ENCODE data around the gene INPP5A. TPM values are rescaled to one million over a fixed set of nuclear protein-coding genes. Genes with fewer than 3 reads are reported as not detected.

Gene INPP5A
- total RNA-seq, 1 experiment from 2014 or later, result 44.5 TPM

- BruUV-seq (replicated peaks), result no TSS peak
These were observed 189.4 kb downstream of the INPP5A start for GRCh38 chr10:132726951-132727350.

GRCh38 chr10:132727411-132727810 lies 189.8 kb downstream of the INPP5A start:
- H3K27ac Mint-ChIP-seq (ENCODE audit: unreplicated experiment), result no peak overlapping the region
- H3K36me3 Mint-ChIP-seq (ENCODE audit: insufficient read depth, unreplicated experiment), result peaks cover 27% of the 10 kb centered on the region
- Histone ChIP-seq H3K4me3 (ENCODE audit: low read depth, low read length) (no peak overlapping the region), H3K27me3 (replicated peaks; ENCODE audit: control insufficient read depth, insufficient read depth, low read length) (no peaks in the 10 kb centered on the region), H3K4me1 (no peaks in the 10 kb centered on the region), H3K36me3 (ENCODE audit: control insufficient read depth, insufficient read depth, low read length) (no peaks in the 10 kb centered on the region; the same call in 1 of the 2 replicates), H3K9me3 (no peaks in the 10 kb centered on the region)
- DNase-seq, result no peak
- no peaks in the 10 kb centered on the region for H3K27me3 Mint-ChIP-seq (ENCODE audit: insufficient read depth, unreplicated experiment)
- TF ChIP-seq CTCF (IDR thresholded peaks at IDR 0.05; ENCODE audit: insufficient read depth in 1 of 2, low read depth in 1 of 2, low read length in 1 of 2, severe bottlenecking in 1 of 2, unreplicated experiment in 1 of 2), result no peak
- no peak overlapping the region for H3K4me3 Mint-ChIP-seq (ENCODE audit: unreplicated experiment)
- ChIA-PET CTCF (no interaction called here), POLR2A (no interaction called here)
- H3K9me3 Mint-ChIP-seq (ENCODE audit: unreplicated experiment), result no peaks in the 10 kb centered on the region
- BruUV-seq (replicated peaks), result no TSS peak
- intact Hi-C loops (cut with micrococcal nuclease; ENCODE audit: unreplicated experiment), result no loop called here
- no peaks in the 10 kb centered on the region for H3K4me1 Mint-ChIP-seq (ENCODE audit: low read depth, unreplicated experiment)

More at GRCh38 chr10:132726951-132727350, 189.4 kb downstream of the INPP5A start:
- CTCF ChIA-PET, result no interaction called here
- Histone ChIP-seq H3K4me3 (ENCODE audit: low read depth, low read length) (no peak overlapping the region), H3K4me1 (no peaks in the 10 kb centered on the region), H3K27me3 (replicated peaks; ENCODE audit: control insufficient read depth, insufficient read depth, low read length) (no peaks in the 10 kb centered on the region), H3K36me3 (ENCODE audit: control insufficient read depth, insufficient read depth, low read length) (no peaks in the 10 kb centered on the region; the same call in 1 of the 2 replicates), H3K9me3 (no peaks in the 10 kb centered on the region)
- no peak for TF ChIP-seq CTCF (IDR thresholded peaks at IDR 0.05; ENCODE audit: insufficient read depth in 1 of 2, low read depth in 1 of 2, low read length in 1 of 2, severe bottlenecking in 1 of 2, unreplicated experiment in 1 of 2)
- DNase-seq, result no peak
- Mint-ChIP-seq H3K4me3 (ENCODE audit: unreplicated experiment) (no peak overlapping the region), H3K4me1 (ENCODE audit: low read depth, unreplicated experiment) (no peaks in the 10 kb centered on the region), H3K36me3 (ENCODE audit: insufficient read depth, unreplicated experiment) (peaks cover 28% of the 10 kb centered on the region), H3K9me3 (ENCODE audit: unreplicated experiment) (no peaks in the 10 kb centered on the region), H3K27ac (ENCODE audit: unreplicated experiment) (no peak overlapping the region), H3K27me3 (ENCODE audit: insufficient read depth, unreplicated experiment) (no peaks in the 10 kb centered on the region)
- POLR2A ChIA-PET, result no interaction called here
- intact Hi-C loops (cut with micrococcal nuclease; ENCODE audit: unreplicated experiment), result no loop called here

GRCh38 chr10:132728321-132728720 lies 190.7 kb downstream of the INPP5A start:
- Mint-ChIP-seq H3K36me3 (ENCODE audit: insufficient read depth, unreplicated experiment) (peaks cover 21% of the 10 kb centered on the region), H3K27me3 (ENCODE audit: insufficient read depth, unreplicated experiment) (no peaks in the 10 kb centered on the region), H3K4me1 (ENCODE audit: low read depth, unreplicated experiment) (no peaks in the 10 kb centered on the region), H3K27ac (ENCODE audit: unreplicated experiment) (no peak overlapping the region), H3K9me3 (ENCODE audit: unreplicated experiment) (no peaks in the 10 kb centered on the region), H3K4me3 (ENCODE audit: unreplicated experiment) (no peak overlapping the region)
- intact Hi-C loops (cut with micrococcal nuclease; ENCODE audit: unreplicated experiment), result no loop called here
- Histone ChIP-seq H3K9me3 (no peaks in the 10 kb centered on the region), H3K4me3 (ENCODE audit: low read depth, low read length) (no peak overlapping the region), H3K4me1 (no peaks in the 10 kb centered on the region), H3K27me3 (replicated peaks; ENCODE audit: control insufficient read depth, insufficient read depth, low read length) (no peaks in the 10 kb centered on the region), H3K36me3 (ENCODE audit: control insufficient read depth, insufficient read depth, low read length) (no peaks in the 10 kb centered on the region; the same call in 1 of the 2 replicates)
- ChIA-PET POLR2A (no interaction called here), CTCF (no interaction called here)
- no peak for DNase-seq
- no TSS peak for BruUV-seq (replicated peaks)
- TF ChIP-seq CTCF (IDR thresholded peaks at IDR 0.05; ENCODE audit: insufficient read depth in 1 of 2, low read depth in 1 of 2, low read length in 1 of 2, severe bottlenecking in 1 of 2, unreplicated experiment in 1 of 2), result no peak
